Mucosa of descending colon (tissue), 3 donors: ENCODE results near the gene DUOXA2. TPM values are rescaled to one million over a fixed set of nuclear protein-coding genes. Genes with fewer than 3 reads are reported as not detected.

Experiments
- ATAC-seq: fragments of 200-7000 bp; cut with Tn5 transposase; one replicate; pipeline ENCODE4 v1.9.1; 2020; ENCODE audit warnings: mild to moderate bottlenecking, moderate library complexity
- DNase-seq, 3 donors: peaks; one replicate each; pipeline ENCODE4 v3.0.0-alpha.2; 2020
- H3K36me3 ChIP-seq: fragments of 200-600 bp; one replicate; pipeline ENCODE4 v1.8.0; 2021; ENCODE audit warnings: low read depth, mild to moderate bottlenecking
- H3K4me1 ChIP-seq: fragments of 200-600 bp; one replicate; pipeline ENCODE4 v1.8.0; 2021; ENCODE audit warnings: low read depth, mild to moderate bottlenecking
- H3K4me3 ChIP-seq: fragments of 200-600 bp; one replicate; pipeline ENCODE4 v1.8.0; 2021; ENCODE audit warnings: mild to moderate bottlenecking
- H3K9me3 ChIP-seq: fragments of 200-600 bp; one replicate; pipeline ENCODE4 v1.8.0; 2021; ENCODE audit warnings: mild to moderate bottlenecking
- intact Hi-C, 2 donors: fragments of 100-400 bp; cut with DNase I in 1 of 2; cut with micrococcal nuclease in 1 of 2; formaldehyde crosslinking; loops; one replicate each; pipeline versions ENCODE4 v1.11.0 to v1.11.1; 2022; cut with DNase I, micrococcal nuclease
- total RNA-seq, 3 donors: library from RNA; stranded (reverse); fragmentation: NEBNext Ultra II Directional in 2 of 3; extraction: Animal tissue kit (Norgen Biotek cat#: 25700) in 2 of 3; gene quantifications; one replicate each; pipeline versions ENCODE4 v1.2.1 to v1.2.4, GENCODE V29; 2021 to 2023
- TF ChIP-seq, protein P1 (sequence below): fragments of 200-600 bp; IDR thresholded peaks from one replicate; pipeline ENCODE4 v1.8.0; 2022; ENCODE audit warnings: antibody characterized with exemption, mild to moderate bottlenecking
- donor health status: DM: no; HTN: no; CAD: no; lungs with moderate emphysema.
- donor health status: DM: no; HTN: no; CAD: no.
- donor health status: DM: no; HTN: yes; CAD: no.

Gene DUOXA2
- total RNA-seq, 3 donors from 2014 or later, result 0.32 to 5.8 (median 1.2) TPM

DNA sequence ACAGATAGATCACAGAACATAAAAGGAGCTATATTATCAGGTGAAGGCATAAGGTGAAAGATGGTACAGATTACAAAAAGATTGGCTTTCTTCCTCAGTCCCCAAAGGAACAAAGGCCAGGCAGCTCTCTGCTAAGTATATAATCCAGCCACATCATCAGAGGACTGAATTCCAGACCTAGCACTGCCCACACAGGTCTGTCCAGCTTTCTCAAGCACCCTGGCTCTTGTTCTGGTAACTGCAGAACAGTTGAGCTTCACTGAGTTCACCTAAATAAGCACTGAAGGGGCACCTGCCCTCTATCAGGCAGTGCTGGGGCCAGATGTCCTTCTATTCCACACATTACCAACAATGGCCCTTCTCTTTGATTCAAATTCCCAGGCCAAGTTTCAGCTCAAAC lies 9.3 kb downstream of the DUOXA2 start:
- Histone ChIP-seq H3K4me3 (no peak overlapping the region), H3K36me3 (no peaks in the 10 kb centered on the region), H3K4me1 (no peaks in the 10 kb centered on the region), H3K9me3 (no peaks in the 10 kb centered on the region)
- DNase-seq, result no peak
- TF ChIP-seq, protein P1, sequence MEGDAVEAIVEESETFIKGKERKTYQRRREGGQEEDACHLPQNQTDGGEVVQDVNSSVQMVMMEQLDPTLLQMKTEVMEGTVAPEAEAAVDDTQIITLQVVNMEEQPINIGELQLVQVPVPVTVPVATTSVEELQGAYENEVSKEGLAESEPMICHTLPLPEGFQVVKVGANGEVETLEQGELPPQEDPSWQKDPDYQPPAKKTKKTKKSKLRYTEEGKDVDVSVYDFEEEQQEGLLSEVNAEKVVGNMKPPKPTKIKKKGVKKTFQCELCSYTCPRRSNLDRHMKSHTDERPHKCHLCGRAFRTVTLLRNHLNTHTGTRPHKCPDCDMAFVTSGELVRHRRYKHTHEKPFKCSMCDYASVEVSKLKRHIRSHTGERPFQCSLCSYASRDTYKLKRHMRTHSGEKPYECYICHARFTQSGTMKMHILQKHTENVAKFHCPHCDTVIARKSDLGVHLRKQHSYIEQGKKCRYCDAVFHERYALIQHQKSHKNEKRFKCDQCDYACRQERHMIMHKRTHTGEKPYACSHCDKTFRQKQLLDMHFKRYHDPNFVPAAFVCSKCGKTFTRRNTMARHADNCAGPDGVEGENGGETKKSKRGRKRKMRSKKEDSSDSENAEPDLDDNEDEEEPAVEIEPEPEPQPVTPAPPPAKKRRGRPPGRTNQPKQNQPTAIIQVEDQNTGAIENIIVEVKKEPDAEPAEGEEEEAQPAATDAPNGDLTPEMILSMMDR, result no peak
- no peak for ATAC-seq
- intact Hi-C loops, result no loop called here

DNA sequence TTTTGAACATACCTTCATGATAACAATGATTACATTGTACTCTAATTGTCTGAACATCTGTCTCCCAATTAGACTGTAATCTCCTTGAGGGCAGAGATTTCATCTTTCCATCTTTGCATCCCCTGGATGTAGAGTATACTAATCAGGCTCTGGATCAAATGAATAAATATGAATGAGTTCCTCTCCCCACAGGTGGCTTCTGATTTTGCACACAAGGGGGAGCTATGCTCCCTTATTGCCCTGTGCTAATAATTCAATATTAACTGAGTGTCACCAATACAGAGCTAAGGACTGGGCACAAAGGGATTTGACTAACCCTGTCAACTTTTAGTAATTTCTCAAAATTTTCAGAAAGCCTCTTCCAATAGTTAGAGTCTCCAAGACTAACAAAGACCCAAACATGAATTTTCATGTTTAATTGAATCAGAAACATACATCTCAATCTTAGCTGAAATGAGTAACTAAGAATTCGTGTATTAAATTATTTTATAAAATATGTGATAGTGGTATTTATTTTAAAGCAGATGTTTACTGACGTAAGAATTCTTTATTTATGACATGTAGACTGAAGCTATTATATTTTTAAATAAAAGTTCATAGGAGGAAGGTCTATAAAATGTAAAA lies 12.5 kb downstream of the DUOXA2 start:
- Histone ChIP-seq H3K4me1 (peaks cover 11% of the 10 kb centered on the region), H3K9me3 (no peaks in the 10 kb centered on the region), H3K4me3 (no peak overlapping the region), H3K36me3 (no peaks in the 10 kb centered on the region)
- no peak for ATAC-seq
- TF ChIP-seq, protein P1, result peak; percentile 33
- intact Hi-C loops, result no loop called here
- peak in 1 of 3 donors; percentile 57 for DNase-seq

DNA sequence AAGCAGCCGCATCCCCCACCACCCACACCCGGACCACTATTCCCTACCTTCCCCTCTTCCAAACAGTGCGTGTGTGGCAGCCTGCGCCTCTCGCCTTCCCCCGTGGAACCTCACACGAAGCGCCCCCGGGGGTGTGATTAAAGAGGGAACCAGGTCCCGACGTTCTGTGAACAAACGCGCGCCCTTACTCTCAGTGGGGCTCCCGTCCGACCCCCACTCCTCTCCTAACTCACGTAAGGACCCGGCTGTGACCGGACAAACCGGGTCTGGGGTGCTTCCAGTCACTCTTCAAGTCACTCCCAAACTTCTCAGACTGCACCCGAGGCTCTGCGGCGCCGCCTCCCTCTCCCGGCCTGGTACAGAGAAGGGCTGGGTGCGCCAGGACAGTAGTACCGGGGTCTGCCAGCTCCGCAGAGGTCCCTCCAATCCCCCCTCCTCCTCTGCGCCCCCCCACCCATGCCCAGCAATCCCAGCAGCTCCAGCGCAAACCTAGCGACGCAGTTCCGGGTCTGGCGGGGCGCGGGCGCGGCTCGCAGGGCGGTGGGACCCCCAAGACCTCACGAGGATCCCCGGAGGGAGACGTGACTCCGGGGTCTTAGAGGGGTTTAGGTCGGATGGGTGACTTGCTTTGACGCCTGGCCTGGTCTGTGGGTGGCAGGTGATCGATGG lies 15.0 kb downstream of the DUOXA2 start:
- ATAC-seq (peak; percentile 18), DNase-seq (no peak)
- peaks cover 11% of the 10 kb centered on the region for H3K4me1 ChIP-seq
- no peaks in the 10 kb centered on the region for H3K36me3 ChIP-seq
- H3K9me3 ChIP-seq, result no peaks in the 10 kb centered on the region
- intact Hi-C loops, result no loop called here
- no peak overlapping the region for H3K4me3 ChIP-seq
- TF ChIP-seq, protein P1, result no peak

DNA sequence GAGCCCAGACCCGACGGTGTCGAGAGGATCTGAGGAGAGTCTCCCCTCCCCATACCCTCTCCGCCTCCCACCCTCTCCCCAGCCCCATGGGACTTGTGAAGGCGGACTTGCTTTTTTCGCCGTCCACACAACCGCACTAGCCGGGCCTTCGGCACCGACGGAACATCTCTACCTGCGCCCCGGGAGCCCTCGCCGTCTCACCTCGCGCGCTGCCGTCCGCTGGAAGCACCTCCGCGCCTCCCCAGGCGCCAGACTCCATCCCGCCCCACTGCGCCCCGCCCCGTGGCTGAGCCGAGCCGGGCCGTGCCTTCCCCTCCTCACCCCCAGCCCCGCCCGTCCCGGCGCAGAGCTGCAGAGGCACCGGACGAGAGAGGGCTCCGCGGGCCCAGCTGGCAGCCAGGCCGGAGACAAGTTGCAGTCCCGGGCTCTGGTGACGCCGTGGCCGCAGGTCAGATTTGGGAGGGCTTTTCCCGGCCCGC lies 15.6 kb downstream of the DUOXA2 start, which contains the start of the genes DUOX1 and DUOXA1:
TSS of gene DUOX1 (plus strand) at position 344 of the 479 bp plus-strand sequence. CDS start 1,973 bp downstream, outside the sequence.
TSS of gene DUOXA1 (minus strand) at position 229 of the 479 bp plus-strand sequence. CDS start 6,865 bp downstream, outside the sequence.
- H3K36me3 ChIP-seq, result no peaks in the 10 kb centered on the region
- H3K4me3 ChIP-seq, result no peak within 1 kb of the TSS
- ATAC-seq, result peak; percentile 87
- H3K9me3 ChIP-seq, result no peaks in the 10 kb centered on the region
- TF ChIP-seq, protein P1, result no peak
- peak in 2 of 3 donors; percentile 59 to 80 for DNase-seq
- intact Hi-C loops, result no loop called here
- H3K4me1 ChIP-seq, result peaks cover 11% of the 10 kb centered on the region

DNA sequence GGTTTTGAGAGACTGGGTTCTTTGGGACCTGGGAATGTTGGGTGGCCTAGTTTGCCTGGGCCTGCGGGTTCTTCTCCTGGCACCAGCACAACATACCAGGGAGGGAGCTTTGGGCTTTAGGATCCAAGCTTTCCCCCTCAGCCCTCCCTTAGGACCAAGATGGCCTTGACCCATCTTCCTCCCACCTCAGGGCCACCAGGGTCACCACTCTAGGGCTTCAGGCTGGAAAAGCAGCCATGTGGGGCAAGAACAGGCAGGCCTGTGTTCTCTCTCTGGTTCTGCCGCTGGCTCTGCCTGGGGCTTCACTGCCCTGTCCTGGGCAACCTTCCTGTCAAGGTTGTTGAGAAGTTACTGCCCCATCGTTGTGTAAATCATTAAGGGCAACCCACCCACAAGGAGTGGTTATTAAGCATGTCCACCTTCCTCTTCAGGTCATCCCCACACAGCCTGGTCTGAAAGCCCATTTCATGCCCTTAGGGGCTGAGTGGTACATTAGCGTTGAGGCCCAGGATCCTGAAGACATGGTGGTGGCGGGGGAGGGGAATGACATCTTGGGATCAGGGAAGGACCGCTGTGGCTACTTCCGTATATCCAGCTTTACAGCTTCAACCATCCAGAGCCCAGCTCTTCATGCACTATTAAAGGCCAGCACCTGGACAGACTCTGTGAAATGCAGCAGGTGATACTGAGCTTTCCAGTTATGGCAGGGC lies 16.3 kb downstream of the DUOXA2 start:
- TF ChIP-seq, protein P1, result no peak
- Histone ChIP-seq H3K9me3 (no peaks in the 10 kb centered on the region), H3K36me3 (no peaks in the 10 kb centered on the region), H3K4me3 (no peak overlapping the region), H3K4me1 (peaks cover 18% of the 10 kb centered on the region)
- DNase-seq (no peak), ATAC-seq (no peak)
- intact Hi-C loops, result no loop called here
